RWPE2 (cell line): ENCODE data around the gene LEMD3.

Source experiments
- ATAC-seq: fragments of 200-7000 bp; cut with Tn5 transposase; 3 replicates; pipeline ENCODE4 v1.9.1; 2021; ENCODE audit warnings: low read depth
- DNase-seq: peaks from one replicate; pipeline ENCODE4 v3.0.0-alpha.2; 2020; ENCODE audit warnings: low spot score
- H3K27ac ChIP-seq: fragments of 450-650 bp; 2 replicates; pipeline ENCODE4 v1.5.1; 2017; ENCODE audit warnings: mild to moderate bottlenecking; ENCODE audit not compliant: poor library complexity, severe bottlenecking
- H3K27me3 ChIP-seq: fragments of 250-450 bp; sonication (Bioruptor Pico); 2 replicates; pipeline ENCODE4 v1.5.1; 2021; ENCODE audit warnings: mild to moderate bottlenecking, moderate library complexity; ENCODE audit not compliant: insufficient read depth, poor library complexity, severe bottlenecking
- H3K36me3 ChIP-seq: fragments of 250-450 bp; sonication (Bioruptor Pico); 2 replicates; pipeline ENCODE4 v1.5.1; 2020; ENCODE audit warnings: low read depth, mild to moderate bottlenecking, moderate library complexity
- H3K4me1 ChIP-seq: fragments of 250-450 bp; sonication (Bioruptor Pico); 2 replicates; pipeline ENCODE4 v1.5.1; 2021; ENCODE audit warnings: mild to moderate bottlenecking, moderate library complexity; ENCODE audit not compliant: insufficient read depth, poor library complexity, severe bottlenecking
- H3K4me3 ChIP-seq: fragments of 250-450 bp; sonication (Bioruptor Pico); 2 replicates; pipeline ENCODE4 v1.5.1; 2021; ENCODE audit warnings: mild to moderate bottlenecking, moderate library complexity; ENCODE audit not compliant: severe bottlenecking
- H3K9me3 ChIP-seq: fragments of 250-450 bp; sonication (Bioruptor Pico); 2 replicates; pipeline ENCODE4 v1.5.1; 2021; ENCODE audit warnings: mild to moderate bottlenecking, moderate library complexity; ENCODE audit not compliant: severe bottlenecking
- TF ChIP-seq, protein P1 (sequence below): fragments of 450-650 bp; IDR thresholded peaks from one replicate; pipeline ENCODE4 v1.5.1; 2017; ENCODE audit warnings: mild to moderate bottlenecking, moderate library complexity; ENCODE audit not compliant: poor library complexity, severe bottlenecking

Gene LEMD3

GRCh38 chr12:65152596-65152995, 16.8 kb upstream of the LEMD3 start:
- Histone ChIP-seq H3K27ac (no peak overlapping the region), H3K36me3 (no peaks in the 10 kb centered on the region), H3K9me3 (no peaks in the 10 kb centered on the region), H3K4me3 (no peak overlapping the region), H3K27me3 (no peaks in the 10 kb centered on the region), H3K4me1 (peaks cover 6% of the 10 kb centered on the region)
- TF ChIP-seq, protein P1, sequence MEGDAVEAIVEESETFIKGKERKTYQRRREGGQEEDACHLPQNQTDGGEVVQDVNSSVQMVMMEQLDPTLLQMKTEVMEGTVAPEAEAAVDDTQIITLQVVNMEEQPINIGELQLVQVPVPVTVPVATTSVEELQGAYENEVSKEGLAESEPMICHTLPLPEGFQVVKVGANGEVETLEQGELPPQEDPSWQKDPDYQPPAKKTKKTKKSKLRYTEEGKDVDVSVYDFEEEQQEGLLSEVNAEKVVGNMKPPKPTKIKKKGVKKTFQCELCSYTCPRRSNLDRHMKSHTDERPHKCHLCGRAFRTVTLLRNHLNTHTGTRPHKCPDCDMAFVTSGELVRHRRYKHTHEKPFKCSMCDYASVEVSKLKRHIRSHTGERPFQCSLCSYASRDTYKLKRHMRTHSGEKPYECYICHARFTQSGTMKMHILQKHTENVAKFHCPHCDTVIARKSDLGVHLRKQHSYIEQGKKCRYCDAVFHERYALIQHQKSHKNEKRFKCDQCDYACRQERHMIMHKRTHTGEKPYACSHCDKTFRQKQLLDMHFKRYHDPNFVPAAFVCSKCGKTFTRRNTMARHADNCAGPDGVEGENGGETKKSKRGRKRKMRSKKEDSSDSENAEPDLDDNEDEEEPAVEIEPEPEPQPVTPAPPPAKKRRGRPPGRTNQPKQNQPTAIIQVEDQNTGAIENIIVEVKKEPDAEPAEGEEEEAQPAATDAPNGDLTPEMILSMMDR: no peak
- ATAC-seq: no peak
- DNase-seq: no peak

GRCh38 chr12:65155784-65156183, 13.6 kb upstream of the LEMD3 start:
- peaks cover 6% of the 10 kb centered on the region for H3K4me1 ChIP-seq
- no peaks in the 10 kb centered on the region for H3K27me3 ChIP-seq
- TF ChIP-seq, protein P1: no peak
- no peak overlapping the region for H3K4me3 ChIP-seq
- DNase-seq (no peak), ATAC-seq (no peak)
- no peaks in the 10 kb centered on the region for H3K9me3 ChIP-seq
- no peaks in the 10 kb centered on the region for H3K36me3 ChIP-seq
- no peak overlapping the region for H3K27ac ChIP-seq

GRCh38 chr12:65156366-65156841, 13.0 kb upstream of the LEMD3 start:
- no peak for DNase-seq
- Histone ChIP-seq H3K27me3 (no peaks in the 10 kb centered on the region), H3K9me3 (no peaks in the 10 kb centered on the region), H3K4me3 (no peak overlapping the region), H3K4me1 (peaks cover 6% of the 10 kb centered on the region), H3K27ac (no peak overlapping the region), H3K36me3 (no peaks in the 10 kb centered on the region)
- TF ChIP-seq, protein P1: no peak
- no peak for ATAC-seq

- Histone ChIP-seq H3K4me3 (no peak overlapping the region), H3K9me3 (no peaks in the 10 kb centered on the region), H3K27me3 (no peaks in the 10 kb centered on the region), H3K36me3 (no peaks in the 10 kb centered on the region), H3K4me1 (peaks cover 4% of the 10 kb centered on the region), H3K27ac (no peak overlapping the region)
- DNase-seq: no peak
- ATAC-seq: no peak
- TF ChIP-seq, protein P1: no peak
These were observed 12.3 kb upstream of the LEMD3 start for GRCh38 chr12:65157091-65157490.

- DNase-seq: no peak
- H3K27me3 ChIP-seq: no peaks in the 10 kb centered on the region
- H3K4me1 ChIP-seq: no peaks in the 10 kb centered on the region
- H3K9me3 ChIP-seq: no peaks in the 10 kb centered on the region
- ATAC-seq: no peak
- no peak overlapping the region for H3K27ac ChIP-seq
- no peaks in the 10 kb centered on the region for H3K36me3 ChIP-seq
- H3K4me3 ChIP-seq: no peak overlapping the region
- TF ChIP-seq, protein P1: no peak
These were observed 6.8 kb upstream of the LEMD3 start for GRCh38 chr12:65162609-65163008.
